HEK293 (cell line): ENCODE data around the gene INTS1.

Experiments used
- SP2 ChIP-seq: fragments of 450-650 bp; formaldehyde crosslinking; IDR thresholded peaks from 2 replicates; pipeline ENCODE4 v1.5.1; 2016; ENCODE audit warnings: missing biosample characterization, missing genetic modification characterization
- ZNF423 ChIP-seq: fragments of 450-650 bp; formaldehyde crosslinking; IDR thresholded peaks from 2 replicates; pipeline ENCODE4 v1.5.1; 2016; ENCODE audit warnings: missing biosample characterization, missing genetic modification characterization
- TF ChIP-seq, protein P1 (sequence below): fragments of 450-650 bp; formaldehyde crosslinking; IDR thresholded peaks from 2 replicates; pipeline ENCODE4 v1.5.1; 2016; ENCODE audit warnings: missing biosample characterization, missing genetic modification characterization
- TF ChIP-seq, protein P2 (sequence below): fragments of 450-650 bp; formaldehyde crosslinking; IDR thresholded peaks from 2 replicates; pipeline ENCODE4 v1.5.1; 2016; ENCODE audit warnings: missing biosample characterization, missing genetic modification characterization
- TF ChIP-seq, protein P3 (sequence below): IDR thresholded peaks from 2 replicates; pipeline ENCODE4 v1.6.1; 2011; ENCODE audit warnings: mild to moderate bottlenecking, low read depth, low read length, borderline replicate concordance
- TF ChIP-seq, protein P4 (sequence below): fragments of 450-650 bp; formaldehyde crosslinking; IDR thresholded peaks from 2 replicates; pipeline ENCODE4 v1.5.1; 2016; ENCODE audit warnings: missing biosample characterization, missing genetic modification characterization

DNA sequence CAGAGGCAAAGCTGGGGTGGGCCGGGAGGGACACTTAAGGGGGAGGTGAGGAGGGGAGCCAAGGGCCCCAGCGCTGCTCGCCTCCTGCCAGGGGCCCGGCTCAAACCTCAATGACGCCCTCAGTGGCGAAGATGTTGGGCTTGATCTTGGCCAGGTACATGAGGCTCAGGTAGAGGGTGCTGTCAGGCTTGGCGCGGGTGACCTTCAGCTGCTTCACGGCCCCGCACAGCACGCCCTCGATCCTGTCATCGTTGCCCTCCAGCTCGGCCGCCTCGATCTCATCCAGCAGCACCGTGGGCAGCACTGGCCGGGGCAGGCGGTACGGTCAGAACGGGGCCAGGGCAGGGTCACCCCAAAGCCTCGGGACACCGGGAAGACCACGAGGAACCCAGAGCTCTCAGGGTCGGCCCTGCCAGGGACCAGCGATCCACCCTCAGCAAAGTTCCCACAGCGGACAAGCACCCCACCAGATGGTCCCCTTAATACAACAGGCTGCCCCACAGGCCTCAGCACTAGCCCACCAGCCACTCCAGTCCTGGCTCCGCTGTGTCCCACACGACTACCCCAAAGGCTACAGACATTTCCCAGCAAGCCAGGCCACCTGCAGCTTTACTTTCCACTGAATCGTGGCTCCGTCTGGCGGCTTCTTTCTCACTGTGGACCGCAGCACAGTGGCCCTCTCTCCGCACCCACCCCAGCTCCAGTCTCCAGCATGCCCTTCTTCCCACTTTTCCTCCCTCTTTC lies 4.0 kb downstream of the INTS1 start:
- TF ChIP-seq, protein P1, sequence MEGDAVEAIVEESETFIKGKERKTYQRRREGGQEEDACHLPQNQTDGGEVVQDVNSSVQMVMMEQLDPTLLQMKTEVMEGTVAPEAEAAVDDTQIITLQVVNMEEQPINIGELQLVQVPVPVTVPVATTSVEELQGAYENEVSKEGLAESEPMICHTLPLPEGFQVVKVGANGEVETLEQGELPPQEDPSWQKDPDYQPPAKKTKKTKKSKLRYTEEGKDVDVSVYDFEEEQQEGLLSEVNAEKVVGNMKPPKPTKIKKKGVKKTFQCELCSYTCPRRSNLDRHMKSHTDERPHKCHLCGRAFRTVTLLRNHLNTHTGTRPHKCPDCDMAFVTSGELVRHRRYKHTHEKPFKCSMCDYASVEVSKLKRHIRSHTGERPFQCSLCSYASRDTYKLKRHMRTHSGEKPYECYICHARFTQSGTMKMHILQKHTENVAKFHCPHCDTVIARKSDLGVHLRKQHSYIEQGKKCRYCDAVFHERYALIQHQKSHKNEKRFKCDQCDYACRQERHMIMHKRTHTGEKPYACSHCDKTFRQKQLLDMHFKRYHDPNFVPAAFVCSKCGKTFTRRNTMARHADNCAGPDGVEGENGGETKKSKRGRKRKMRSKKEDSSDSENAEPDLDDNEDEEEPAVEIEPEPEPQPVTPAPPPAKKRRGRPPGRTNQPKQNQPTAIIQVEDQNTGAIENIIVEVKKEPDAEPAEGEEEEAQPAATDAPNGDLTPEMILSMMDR (tag by site-specific recombination): no peak
- no peak for TF ChIP-seq SP2 (tag by site-specific recombination)
- TF ChIP-seq, protein P2, sequence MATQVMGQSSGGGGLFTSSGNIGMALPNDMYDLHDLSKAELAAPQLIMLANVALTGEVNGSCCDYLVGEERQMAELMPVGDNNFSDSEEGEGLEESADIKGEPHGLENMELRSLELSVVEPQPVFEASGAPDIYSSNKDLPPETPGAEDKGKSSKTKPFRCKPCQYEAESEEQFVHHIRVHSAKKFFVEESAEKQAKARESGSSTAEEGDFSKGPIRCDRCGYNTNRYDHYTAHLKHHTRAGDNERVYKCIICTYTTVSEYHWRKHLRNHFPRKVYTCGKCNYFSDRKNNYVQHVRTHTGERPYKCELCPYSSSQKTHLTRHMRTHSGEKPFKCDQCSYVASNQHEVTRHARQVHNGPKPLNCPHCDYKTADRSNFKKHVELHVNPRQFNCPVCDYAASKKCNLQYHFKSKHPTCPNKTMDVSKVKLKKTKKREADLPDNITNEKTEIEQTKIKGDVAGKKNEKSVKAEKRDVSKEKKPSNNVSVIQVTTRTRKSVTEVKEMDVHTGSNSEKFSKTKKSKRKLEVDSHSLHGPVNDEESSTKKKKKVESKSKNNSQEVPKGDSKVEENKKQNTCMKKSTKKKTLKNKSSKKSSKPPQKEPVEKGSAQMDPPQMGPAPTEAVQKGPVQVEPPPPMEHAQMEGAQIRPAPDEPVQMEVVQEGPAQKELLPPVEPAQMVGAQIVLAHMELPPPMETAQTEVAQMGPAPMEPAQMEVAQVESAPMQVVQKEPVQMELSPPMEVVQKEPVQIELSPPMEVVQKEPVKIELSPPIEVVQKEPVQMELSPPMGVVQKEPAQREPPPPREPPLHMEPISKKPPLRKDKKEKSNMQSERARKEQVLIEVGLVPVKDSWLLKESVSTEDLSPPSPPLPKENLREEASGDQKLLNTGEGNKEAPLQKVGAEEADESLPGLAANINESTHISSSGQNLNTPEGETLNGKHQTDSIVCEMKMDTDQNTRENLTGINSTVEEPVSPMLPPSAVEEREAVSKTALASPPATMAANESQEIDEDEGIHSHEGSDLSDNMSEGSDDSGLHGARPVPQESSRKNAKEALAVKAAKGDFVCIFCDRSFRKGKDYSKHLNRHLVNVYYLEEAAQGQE (tag by site-specific recombination): no peak
- TF ChIP-seq, protein P3, sequence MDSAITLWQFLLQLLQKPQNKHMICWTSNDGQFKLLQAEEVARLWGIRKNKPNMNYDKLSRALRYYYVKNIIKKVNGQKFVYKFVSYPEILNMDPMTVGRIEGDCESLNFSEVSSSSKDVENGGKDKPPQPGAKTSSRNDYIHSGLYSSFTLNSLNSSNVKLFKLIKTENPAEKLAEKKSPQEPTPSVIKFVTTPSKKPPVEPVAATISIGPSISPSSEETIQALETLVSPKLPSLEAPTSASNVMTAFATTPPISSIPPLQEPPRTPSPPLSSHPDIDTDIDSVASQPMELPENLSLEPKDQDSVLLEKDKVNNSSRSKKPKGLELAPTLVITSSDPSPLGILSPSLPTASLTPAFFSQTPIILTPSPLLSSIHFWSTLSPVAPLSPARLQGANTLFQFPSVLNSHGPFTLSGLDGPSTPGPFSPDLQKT: no peak
- no peak for TF ChIP-seq ZNF423 (tag by site-specific recombination)
- TF ChIP-seq, protein P4, sequence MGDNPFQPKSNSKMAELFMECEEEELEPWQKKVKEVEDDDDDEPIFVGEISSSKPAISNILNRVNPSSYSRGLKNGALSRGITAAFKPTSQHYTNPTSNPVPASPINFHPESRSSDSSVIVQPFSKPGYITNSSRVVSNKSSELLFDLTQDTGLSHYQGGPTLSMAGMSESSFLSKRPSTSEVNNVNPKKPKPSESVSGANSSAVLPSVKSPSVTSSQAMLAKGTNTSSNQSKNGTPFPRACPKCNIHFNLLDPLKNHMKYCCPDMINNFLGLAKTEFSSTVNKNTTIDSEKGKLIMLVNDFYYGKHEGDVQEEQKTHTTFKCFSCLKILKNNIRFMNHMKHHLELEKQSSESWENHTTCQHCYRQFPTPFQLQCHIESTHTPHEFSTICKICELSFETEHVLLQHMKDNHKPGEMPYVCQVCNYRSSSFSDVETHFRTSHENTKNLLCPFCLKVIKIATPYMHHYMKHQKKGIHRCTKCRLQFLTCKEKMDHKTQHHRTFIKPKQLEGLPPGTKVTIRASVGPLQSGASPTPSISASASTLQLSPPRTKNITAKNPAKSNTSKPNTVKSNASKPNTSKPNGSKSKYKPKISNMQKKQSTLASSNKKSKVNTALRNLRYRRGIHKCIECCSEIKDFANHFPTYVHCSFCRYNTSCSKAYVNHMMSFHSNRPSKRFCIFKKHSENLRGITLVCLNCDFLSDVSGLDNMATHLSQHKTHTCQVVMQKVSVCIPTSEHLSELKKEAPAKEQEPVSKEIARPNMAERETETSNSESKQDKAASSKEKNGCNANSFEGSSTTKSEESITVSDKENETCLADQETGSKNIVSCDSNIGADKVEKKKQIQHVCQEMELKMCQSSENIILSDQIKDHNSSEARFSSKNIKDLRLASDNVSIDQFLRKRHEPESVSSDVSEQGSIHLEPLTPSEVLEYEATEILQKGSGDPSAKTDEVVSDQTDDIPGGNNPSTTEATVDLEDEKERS (tag by site-specific recombination): no peak
